B cell (primary cell): ENCODE data around the gene TALDO1. TPM values are rescaled to one million over a fixed set of nuclear protein-coding genes. Genes with fewer than 3 reads are reported as not detected.

Source experiments
- ATAC-seq: fragments of 200-7000 bp; cut with Tn5 transposase; one replicate; pipeline ENCODE4 v1.10.0; 2021; ENCODE audit warnings: low read depth, mild to moderate bottlenecking, moderate number of reproducible peaks, moderate library complexity
- CTCF ChIA-PET: fragments of 350-600 bp; sonication (Branson Sonifier 250); formaldehyde crosslinking; loops from one replicate; lab custom pipeline; 2021; ENCODE audit warnings: antibody characterized with exemption, inconsistent platforms; lab: Charles Lee
- POLR2A ChIA-PET: fragments of 350-600 bp; sonication (Branson Sonifier 250); formaldehyde crosslinking; loops from one replicate; lab custom pipeline; 2021; ENCODE audit warnings: antibody characterized with exemption; lab: Charles Lee
- DNase-seq: peaks from one replicate; pipeline ENCODE4 v3.0.0; 2013
- H2AFZ ChIP-seq: 2 replicates; pipeline ENCODE4 v1.6.1; 2012; ENCODE audit warnings: mild to moderate bottlenecking, low read depth, low read length; ENCODE audit not compliant: insufficient read depth, poor library complexity, severe bottlenecking
- H3K27ac ChIP-seq, 2 donors: 1 replicate in 1 of 2; 2 replicates in 1 of 2; pipeline ENCODE4 v1.5.1; 2012 to 2013; ENCODE audit warnings: low read length in 2 of 2, mild to moderate bottlenecking in 2 of 2, moderate library complexity in 1 of 2
- H3K27me3 ChIP-seq, 4 experiments: fragments of 200-600 bp in 1 of 4; sonication (generic) in 1 of 4; replicated peaks in 1 of 4; 1 replicate in 2 of 4; 2 replicates in 2 of 4; pipeline versions ENCODE4 v1.6.1 to v1.7.0; 2013 to 2016; ENCODE audit warnings: low read length in 3 of 4, mild to moderate bottlenecking in 2 of 4, mixed read lengths in 1 of 4, moderate library complexity in 1 of 4; ENCODE audit not compliant: insufficient read depth in 4 of 4, control insufficient read depth in 3 of 4; ENCODE audit errors: control extremely low read depth in 1 of 4
- H3K36me3 ChIP-seq, 2 experiments: replicated peaks in 1 of 2; 1 replicate in 1 of 2; 2 replicates in 1 of 2; pipeline versions ENCODE4 v1.6.1 to v1.7.1; 2013; ENCODE audit warnings: low read length in 1 of 2; ENCODE audit not compliant: insufficient read depth in 2 of 2, control insufficient read depth in 1 of 2; ENCODE audit errors: control extremely low read depth in 1 of 2, extremely low read depth in 1 of 2
- H3K4me1 ChIP-seq, 2 donors: fragments of 200-600 bp in 1 of 2; sonication (generic) in 1 of 2; 1 replicate in 1 of 2; 2 replicates in 1 of 2; pipeline versions ENCODE4 v1.5.1 to v1.6.1; 2013 to 2017; ENCODE audit warnings: low read length in 2 of 2; ENCODE audit not compliant: control insufficient read depth in 2 of 2, insufficient read depth in 2 of 2
- H3K4me2 ChIP-seq: replicated peaks from 2 replicates; pipeline ENCODE3; 2012; ENCODE audit warnings: mild to moderate bottlenecking, low read depth, low read length; ENCODE audit not compliant: poor library complexity, severe bottlenecking
- H3K4me3 ChIP-seq, 5 experiments: fragments of 200-600 bp in 1 of 5; sonication (generic) in 1 of 5; 1 replicate in 3 of 5; 2 replicates in 2 of 5; pipeline versions ENCODE4 v1.5.1 to v1.7.0; 2011 to 2016; ENCODE audit warnings: low read length in 4 of 5, mild to moderate bottlenecking in 4 of 5, low read depth in 2 of 5, control low read depth in 1 of 5, moderate library complexity in 1 of 5; ENCODE audit not compliant: insufficient read depth in 1 of 5; ENCODE audit errors: control extremely low read depth in 1 of 5, extremely low read depth in 1 of 5
- H3K79me2 ChIP-seq: fragments of 200-600 bp; sonication (generic); one replicate; pipeline ENCODE4 v1.6.0; 2016; ENCODE audit warnings: low read length; ENCODE audit not compliant: control insufficient read depth, insufficient read depth
- H3K9ac ChIP-seq: fragments of 200-600 bp; sonication (generic); 2 replicates; pipeline ENCODE4 v1.6.1; 2017; ENCODE audit warnings: mild to moderate bottlenecking, low read length, moderate library complexity
- H3K9me3 ChIP-seq, 3 donors: one replicate each; pipeline versions ENCODE4 v1.6.1 to v1.7.1; 2013; ENCODE audit warnings: low read length in 2 of 3; ENCODE audit not compliant: control insufficient read depth in 2 of 3, insufficient read depth in 1 of 3; ENCODE audit errors: control extremely low read depth in 1 of 3
- H4K20me1 ChIP-seq: 2 replicates; pipeline ENCODE4 v1.6.0; 2012; ENCODE audit warnings: mild to moderate bottlenecking, low read length; ENCODE audit not compliant: insufficient read depth, control insufficient read depth, poor library complexity, severe bottlenecking
- H3K27ac Mint-ChIP-seq: one replicate; pipeline ENCODE4 v1.8.0; 2021; ENCODE audit warnings: mixed read lengths
- H3K27me3 Mint-ChIP-seq: one replicate; pipeline ENCODE4 v1.8.0; 2021; ENCODE audit warnings: mixed read lengths
- H3K4me1 Mint-ChIP-seq: one replicate; pipeline ENCODE4 v1.8.0; 2021; ENCODE audit warnings: mixed read lengths
- H3K4me3 Mint-ChIP-seq: one replicate; pipeline ENCODE4 v1.8.0; 2021; ENCODE audit warnings: mixed read lengths
- H3K9me3 Mint-ChIP-seq: one replicate; pipeline ENCODE4 v1.8.0; 2022; ENCODE audit warnings: mixed read lengths; ENCODE audit not compliant: insufficient read depth
- EZH2 ChIP-seq: IDR thresholded peaks from 2 replicates; pipeline ENCODE4 v1.6.1; 2012; ENCODE audit warnings: borderline replicate concordance, low read depth, mild to moderate bottlenecking, moderate library complexity, low read length; ENCODE audit not compliant: insufficient read depth, poor library complexity, severe bottlenecking
- WGBS: methylation state at CpG from one replicate; pipeline ENCODE4 v1.1.5; 2013; ENCODE audit warnings: missing lambda C conversion rate; ENCODE audit not compliant: insufficient coverage; 5-methylcytosine and 5-hydroxymethylcytosine counted together
- intact Hi-C: fragments of 100-400 bp; cut with micrococcal nuclease; formaldehyde crosslinking; loops from one replicate; pipeline ENCODE4 v1.10.0; 2022
- polyA plus RNA-seq: library from polyadenylated mRNA; depleted of rRNA; stranded (reverse); fragments of >200 nt; gene quantifications from 2 replicates; pipeline ENCODE4 v1.2.3, GENCODE V29; 2012
- total RNA-seq, 2 donors: library from RNA; stranded (reverse); fragments of 120-200 nt in 1 of 2; gene quantifications; 1 replicate in 1 of 2; 2 replicates in 1 of 2; pipeline versions ENCODE4 v1.2.3 to v1.2.4, GENCODE V29; 2013 to 2022
- TF ChIP-seq, protein P1 (sequence below): fragments of 200-600 bp; IDR thresholded peaks from one replicate; pipeline ENCODE4 v1.8.0; 2022; ENCODE audit warnings: antibody characterized with exemption, mild to moderate bottlenecking

The TALDO1 gene
- total and polyA plus RNA-seq, 2 donors (not counting 1 experiment from before 2014, with no cell fraction given) = 82.4 to 116 TPM

DNA sequence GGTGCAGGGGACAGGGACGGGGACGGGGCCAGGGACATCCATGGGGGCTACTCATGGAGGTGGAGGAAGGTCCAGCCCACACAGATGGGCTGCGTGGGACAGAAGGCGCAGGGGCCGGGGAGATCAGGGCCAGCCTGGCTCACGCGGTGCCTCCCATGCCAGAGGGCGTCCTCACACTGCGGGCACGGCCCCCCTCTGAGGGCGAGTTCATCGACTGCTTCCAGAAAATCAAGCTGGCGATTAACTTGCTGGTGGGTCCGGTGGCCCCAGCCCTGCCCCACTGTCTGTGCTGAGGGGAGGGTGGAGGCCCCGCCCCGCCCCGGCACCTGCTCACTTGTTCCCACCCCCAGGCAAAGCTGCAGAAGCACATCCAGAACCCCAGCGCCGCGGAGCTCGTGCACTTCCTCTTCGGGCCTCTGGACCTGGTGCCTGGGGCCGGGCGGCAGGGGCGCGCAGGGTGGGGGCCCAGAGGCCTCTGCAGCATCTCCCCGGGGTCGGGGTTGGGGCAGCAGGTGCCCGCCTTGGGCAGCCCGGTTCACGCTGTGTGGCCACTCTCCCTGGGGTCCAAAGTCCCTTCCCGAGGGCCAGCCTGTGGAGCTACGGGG is 25.4 kb upstream of the TALDO1 start:
- ATAC-seq (peak; percentile 79), DNase-seq (peak; percentile 86)
- Histone ChIP-seq H3K4me3 (peak overlapping the region in 4 of 5 experiments; percentile 40 to 65 (median 51)), H3K9ac (peak overlapping the region; percentile 74), H2AFZ (peak overlapping the region; percentile 80), H3K27ac (peak overlapping the region in 1 of 2 donors; percentile 59), H3K79me2 (no peaks in the 10 kb centered on the region), H4K20me1 (no peaks in the 10 kb centered on the region), H3K36me3 (no peaks in the 10 kb centered on the region), H3K9me3 (no peaks in the 10 kb centered on the region), H3K4me1 (peaks cover 28 to 42% of the 10 kb centered on the region in 2 donors), H3K4me2 (peak overlapping the region; percentile 99), H3K27me3 (peaks cover 0 to 33% (median 4%) of the 10 kb centered on the region in 4 experiments)
- ChIA-PET POLR2A (interaction anchor here (0.6 to 8.2 kb wide), 8 partner anchors 11 to 167 kb away, joined by 3 to 105 read pairs (median 6); partner anchors contain the start of genes DEAF1, PHRF1, RPLP2 and TMEM80), CTCF (interaction anchor here (0.6 to 8.2 kb wide), 10 partner anchors 17 to 186 kb away, joined by 3 to 104 read pairs (median 4); partner anchors contain the start of genes DEAF1, HRAS, IRF7 and TMEM80)
- Mint-ChIP-seq H3K27me3 (peaks cover 8% of the 10 kb centered on the region), H3K4me3 (peak overlapping the region; percentile 90), H3K4me1 (peaks cover 33% of the 10 kb centered on the region), H3K27ac (peak overlapping the region; percentile 81), H3K9me3 (no peaks in the 10 kb centered on the region)
- TF ChIP-seq EZH2 = no peak
- TF ChIP-seq, protein P1, sequence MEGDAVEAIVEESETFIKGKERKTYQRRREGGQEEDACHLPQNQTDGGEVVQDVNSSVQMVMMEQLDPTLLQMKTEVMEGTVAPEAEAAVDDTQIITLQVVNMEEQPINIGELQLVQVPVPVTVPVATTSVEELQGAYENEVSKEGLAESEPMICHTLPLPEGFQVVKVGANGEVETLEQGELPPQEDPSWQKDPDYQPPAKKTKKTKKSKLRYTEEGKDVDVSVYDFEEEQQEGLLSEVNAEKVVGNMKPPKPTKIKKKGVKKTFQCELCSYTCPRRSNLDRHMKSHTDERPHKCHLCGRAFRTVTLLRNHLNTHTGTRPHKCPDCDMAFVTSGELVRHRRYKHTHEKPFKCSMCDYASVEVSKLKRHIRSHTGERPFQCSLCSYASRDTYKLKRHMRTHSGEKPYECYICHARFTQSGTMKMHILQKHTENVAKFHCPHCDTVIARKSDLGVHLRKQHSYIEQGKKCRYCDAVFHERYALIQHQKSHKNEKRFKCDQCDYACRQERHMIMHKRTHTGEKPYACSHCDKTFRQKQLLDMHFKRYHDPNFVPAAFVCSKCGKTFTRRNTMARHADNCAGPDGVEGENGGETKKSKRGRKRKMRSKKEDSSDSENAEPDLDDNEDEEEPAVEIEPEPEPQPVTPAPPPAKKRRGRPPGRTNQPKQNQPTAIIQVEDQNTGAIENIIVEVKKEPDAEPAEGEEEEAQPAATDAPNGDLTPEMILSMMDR = no peak
- WGBS = 3% methylated on average over 32 of the region's 33 CpGs
- intact Hi-C loops = loop anchor here (5.0 to 10.0 kb wide), 2 partner anchors 107 to 185 kb away; partner anchors contain the start of genes HRAS, IRF7 and LRRC56
